ENCODE measurements around the gene RBL1. TPM values are rescaled to one million over a fixed set of nuclear protein-coding genes. Genes with fewer than 3 reads are reported as not detected.
A peak's percentile ranks its signal among the peaks of the same experiment; 100 is the strongest.

The RBL1 gene
- polyA plus RNA-seq, 1 donor from 2014 or later, result 5.1 TPM

DNA sequence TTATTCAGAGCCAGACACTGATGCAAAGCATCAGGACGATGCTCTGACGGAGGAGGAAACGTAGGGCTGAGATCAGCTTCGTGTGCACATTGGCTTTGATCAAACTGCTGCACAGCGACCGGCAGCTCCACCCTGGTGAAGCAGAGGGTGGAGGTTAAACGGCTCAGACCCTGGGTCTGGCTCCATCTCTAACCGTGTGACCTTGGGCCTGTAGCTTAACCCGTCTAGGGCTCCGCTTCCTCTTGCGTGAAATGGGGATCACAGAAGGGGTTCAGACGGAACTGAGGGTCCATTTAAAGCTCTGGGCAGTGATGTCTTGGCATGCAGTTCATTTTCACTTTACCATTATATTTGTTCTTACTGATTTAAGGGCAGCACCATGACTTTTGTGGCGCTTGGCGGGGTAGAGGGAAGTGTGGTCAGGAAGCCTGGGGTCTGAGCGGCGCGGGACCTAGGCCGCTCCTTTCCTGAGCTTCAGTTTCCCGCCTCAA lies 644 bp downstream of the RBL1 start:
- H4K20me1 ChIP-seq (ENCODE audit: insufficient read depth), result no peaks in the 10 kb centered on the region
- no peaks in the 10 kb centered on the region for H3K27me3 ChIP-seq (ENCODE audit: insufficient read depth, low read depth, low read length)
- peak overlapping the region; percentile 78 for H3K9ac ChIP-seq (ENCODE audit: low read length)
- H3K27ac ChIP-seq (ENCODE audit: low read length), result no peak overlapping the region
- H3F3A ChIP-seq (ENCODE audit: insufficient read depth, low read length, poor library complexity, severe bottlenecking), result no peaks in the 10 kb centered on the region
- no peaks in the 10 kb centered on the region for H3K36me3 ChIP-seq (ENCODE audit: insufficient read depth, low read length)
- no peaks in the 10 kb centered on the region for H3K9me3 ChIP-seq (ENCODE audit: low read length)
- H3K79me2 ChIP-seq (replicated peaks; ENCODE audit: insufficient read depth, low read length), result peaks cover 10% of the 10 kb centered on the region
- H3K4me3 ChIP-seq (ENCODE audit: low read length), result peak overlapping the region; percentile 88
- peak overlapping the region; percentile 79 for H3K4me2 ChIP-seq (ENCODE audit: low read length)
- TF ChIP-seq MXI1 (conservative IDR thresholded peaks at IDR 0.05; ENCODE audit: poor library complexity, severe bottlenecking) (no peak), RAD21 (conservative IDR thresholded peaks at IDR 0.05) (no peak), EZH2 (IDR thresholded peaks at IDR 0.05; ENCODE audit: borderline replicate concordance, insufficient read depth, low read length, poor library complexity, severe bottlenecking) (no peak), EP300 (conservative IDR thresholded peaks at IDR 0.05; ENCODE audit: poor library complexity, severe bottlenecking) (no peak), SMC3 (conservative IDR thresholded peaks at IDR 0.05; ENCODE audit: poor library complexity) (no peak), TAF1 (IDR thresholded peaks at IDR 0.05; ENCODE audit: low read depth) (no peak)
- peak overlapping the region; percentile 91 for H2AFZ ChIP-seq (ENCODE audit: low read depth, low read length)
- H3K9me2 ChIP-seq (ENCODE audit: insufficient read depth, low read length), result no peaks in the 10 kb centered on the region

DNA sequence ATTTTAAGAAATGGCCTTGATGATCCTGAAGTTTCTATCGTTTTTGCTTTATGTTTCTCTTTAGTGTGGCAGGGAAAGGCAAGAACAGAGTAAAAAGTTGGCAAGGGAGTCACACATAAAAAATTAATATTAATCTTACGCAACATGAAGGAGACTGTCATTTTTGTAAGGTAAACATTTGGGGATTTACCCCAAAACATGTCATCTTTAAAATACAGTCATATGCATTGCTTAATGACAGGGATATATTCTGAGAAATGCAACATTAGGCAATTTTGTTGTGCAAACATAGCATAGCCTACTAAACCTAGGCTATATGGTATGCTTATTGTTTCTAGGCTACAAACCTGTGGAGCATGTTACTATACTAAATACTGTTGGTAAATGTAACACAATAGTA lies 5.4 kb downstream of the RBL1 start:
- H3K9me3 ChIP-seq (ENCODE audit: low read length), result no peaks in the 10 kb centered on the region
- H3F3A ChIP-seq (ENCODE audit: insufficient read depth, low read length, poor library complexity, severe bottlenecking), result no peaks in the 10 kb centered on the region
- no peak overlapping the region for H2AFZ ChIP-seq (ENCODE audit: low read depth, low read length)
- no peak overlapping the region for H3K4me2 ChIP-seq (ENCODE audit: low read length)
- H4K20me1 ChIP-seq (ENCODE audit: insufficient read depth), result no peaks in the 10 kb centered on the region
- H3K27ac ChIP-seq (ENCODE audit: low read length), result no peak overlapping the region
- H3K9ac ChIP-seq (ENCODE audit: low read length), result no peak overlapping the region
- peaks cover 11% of the 10 kb centered on the region for H3K79me2 ChIP-seq (replicated peaks; ENCODE audit: insufficient read depth, low read length)
- TF ChIP-seq EZH2 (IDR thresholded peaks at IDR 0.05; ENCODE audit: borderline replicate concordance, insufficient read depth, low read length, poor library complexity, severe bottlenecking), result no peak
- TF ChIP-seq POLR2AphosphoS5 (IDR thresholded peaks at IDR 0.05), result no peak
- TF ChIP-seq TAF1 (IDR thresholded peaks at IDR 0.05; ENCODE audit: low read depth), result no peak
- TF ChIP-seq RAD21 (conservative IDR thresholded peaks at IDR 0.05), result no peak
- no peak for TF ChIP-seq MXI1 (conservative IDR thresholded peaks at IDR 0.05; ENCODE audit: poor library complexity, severe bottlenecking)
- no peak for TF ChIP-seq REST (IDR thresholded peaks at IDR 0.05; ENCODE audit: borderline replicate concordance)
- TF ChIP-seq EP300 (conservative IDR thresholded peaks at IDR 0.05; ENCODE audit: poor library complexity, severe bottlenecking), result no peak
- TF ChIP-seq, protein P1, sequence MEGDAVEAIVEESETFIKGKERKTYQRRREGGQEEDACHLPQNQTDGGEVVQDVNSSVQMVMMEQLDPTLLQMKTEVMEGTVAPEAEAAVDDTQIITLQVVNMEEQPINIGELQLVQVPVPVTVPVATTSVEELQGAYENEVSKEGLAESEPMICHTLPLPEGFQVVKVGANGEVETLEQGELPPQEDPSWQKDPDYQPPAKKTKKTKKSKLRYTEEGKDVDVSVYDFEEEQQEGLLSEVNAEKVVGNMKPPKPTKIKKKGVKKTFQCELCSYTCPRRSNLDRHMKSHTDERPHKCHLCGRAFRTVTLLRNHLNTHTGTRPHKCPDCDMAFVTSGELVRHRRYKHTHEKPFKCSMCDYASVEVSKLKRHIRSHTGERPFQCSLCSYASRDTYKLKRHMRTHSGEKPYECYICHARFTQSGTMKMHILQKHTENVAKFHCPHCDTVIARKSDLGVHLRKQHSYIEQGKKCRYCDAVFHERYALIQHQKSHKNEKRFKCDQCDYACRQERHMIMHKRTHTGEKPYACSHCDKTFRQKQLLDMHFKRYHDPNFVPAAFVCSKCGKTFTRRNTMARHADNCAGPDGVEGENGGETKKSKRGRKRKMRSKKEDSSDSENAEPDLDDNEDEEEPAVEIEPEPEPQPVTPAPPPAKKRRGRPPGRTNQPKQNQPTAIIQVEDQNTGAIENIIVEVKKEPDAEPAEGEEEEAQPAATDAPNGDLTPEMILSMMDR (IDR thresholded peaks at IDR 0.05; ENCODE audit: poor library complexity, severe bottlenecking), result no peak
- TF ChIP-seq SMC3 (conservative IDR thresholded peaks at IDR 0.05; ENCODE audit: poor library complexity), result no peak
- no peaks in the 10 kb centered on the region for H3K9me2 ChIP-seq (ENCODE audit: insufficient read depth, low read length)
- no peaks in the 10 kb centered on the region for H3K27me3 ChIP-seq (ENCODE audit: insufficient read depth, low read depth, low read length)
- no peak overlapping the region for H3K4me3 ChIP-seq (ENCODE audit: low read length)
- no peaks in the 10 kb centered on the region for H3K36me3 ChIP-seq (ENCODE audit: insufficient read depth, low read length)

Measured in neural cell (in vitro differentiated cells).